ENCODE measurements around the gene CAMK2N1.

- no peak for TF ChIP-seq POLR2A (IDR thresholded peaks at IDR 0.05)
- no peak for TF ChIP-seq CTCF (IDR thresholded peaks at IDR 0.05)
Observed at GRCh38 chr1:20505488-20505887, 19.5 kb upstream of the CAMK2N1 start.

Data from adrenal gland (tissue), 5 donors.